HEK293T (cell line): ENCODE data around the gene CDK12.

Experiments
- CTCF ChIA-PET: fragments of 350-600 bp; formaldehyde crosslinking; extraction: SDS; loops from one replicate; lab custom pipeline; 2021; ENCODE audit warnings: antibody characterized with exemption, inconsistent platforms; lab: Yijun Ruan, JAX
- POLR2A ChIA-PET: fragments of 350-600 bp; formaldehyde crosslinking; extraction: SDS; loops from one replicate; lab custom pipeline; 2020; ENCODE audit warnings: antibody characterized with exemption, inconsistent platforms; lab: Yijun Ruan, JAX
- DNase-seq: peaks from one replicate; pipeline ENCODE4 v3.0.0; 2012; ENCODE audit warnings: mixed read lengths; ENCODE audit errors: extremely low spot score
- ARNT ChIP-seq: fragments of 450-650 bp; IDR thresholded peaks from 2 replicates; pipeline ENCODE4 v1.6.1; 2017; ENCODE audit warnings: mild to moderate bottlenecking
- BHLHE40 ChIP-seq: fragments of 450-650 bp; IDR thresholded peaks from 2 replicates; pipeline ENCODE4 v1.6.1; 2016; ENCODE audit warnings: mild to moderate bottlenecking, moderate library complexity, borderline replicate concordance
- CTBP1 ChIP-seq: fragments of 450-650 bp; IDR thresholded peaks from 2 replicates; pipeline ENCODE4 v1.6.1; 2016; ENCODE audit warnings: borderline replicate concordance
- ELF4 ChIP-seq: fragments of 450-650 bp; IDR thresholded peaks from 2 replicates; pipeline ENCODE4 v1.6.1; 2017; ENCODE audit warnings: antibody characterized with exemption
- FOXA1 ChIP-seq: fragments of 450-650 bp; IDR thresholded peaks from 2 replicates; pipeline ENCODE4 v1.6.1; 2016; ENCODE audit warnings: mild to moderate bottlenecking
- FOXK2 ChIP-seq: fragments of 450-650 bp; IDR thresholded peaks from 2 replicates; pipeline ENCODE4 v1.6.1; 2016; ENCODE audit warnings: mild to moderate bottlenecking
- FOXM1 ChIP-seq: fragments of 450-650 bp; IDR thresholded peaks from 2 replicates; pipeline ENCODE4 v1.6.1; 2017; ENCODE audit warnings: mild to moderate bottlenecking, borderline replicate concordance
- HDGF ChIP-seq: fragments of 450-650 bp; IDR thresholded peaks from 2 replicates; pipeline ENCODE4 v1.6.1; 2017; ENCODE audit warnings: antibody characterized with exemption, borderline replicate concordance
- L3MBTL2 ChIP-seq: fragments of 450-650 bp; conservative IDR thresholded peaks from 2 replicates; pipeline ENCODE4 v1.6.1; 2016; ENCODE audit warnings: mild to moderate bottlenecking
- LEF1 ChIP-seq: fragments of 450-650 bp; IDR thresholded peaks from 2 replicates; pipeline ENCODE4 v1.6.1; 2017; ENCODE audit warnings: mild to moderate bottlenecking, borderline replicate concordance
- NFRKB ChIP-seq: fragments of 450-650 bp; IDR thresholded peaks from 2 replicates; pipeline ENCODE4 v1.6.1; 2016; ENCODE audit warnings: mild to moderate bottlenecking, moderate library complexity
- PKNOX1 ChIP-seq: fragments of 450-650 bp; IDR thresholded peaks from 2 replicates; pipeline ENCODE4 v1.6.1; 2016
- SP1 ChIP-seq: fragments of 450-650 bp; IDR thresholded peaks from 2 replicates; pipeline ENCODE4 v1.6.1; 2017
- SUZ12 ChIP-seq: fragments of 450-650 bp; IDR thresholded peaks from 2 replicates; pipeline ENCODE4 v1.6.1; 2016; ENCODE audit warnings: mild to moderate bottlenecking
- TARDBP ChIP-seq: fragments of 450-650 bp; IDR thresholded peaks from 2 replicates; pipeline ENCODE4 v1.6.1; 2016
- ZNF384 ChIP-seq: fragments of 450-650 bp; IDR thresholded peaks from 2 replicates; pipeline ENCODE4 v1.6.1; 2016

CDK12 gene

GRCh38 chr17:39553341-39553945 lies 92.2 kb downstream of the CDK12 start:
- no peak for DNase-seq
- POLR2A ChIA-PET: interaction anchor here (0.7 kb wide), 1 partner anchor 14 kb away, joined by 3 read pairs; no protein-coding TSS in a partner anchor
- TF ChIP-seq LEF1 (no peak), ZNF384 (no peak), ARNT (no peak), FOXK2 (no peak), FOXA1 (no peak), CTBP1 (no peak), NFRKB (no peak), HDGF (no peak), FOXM1 (no peak), SP1 (no peak), SUZ12 (no peak), TARDBP (no peak), ELF4 (no peak)
- CTCF ChIA-PET: interaction anchor here (1.2 kb wide), 1 partner anchor 68 kb away, joined by 4 read pairs; no protein-coding TSS in a partner anchor

GRCh38 chr17:39555368-39555767 lies 94.1 kb downstream of the CDK12 start:
- CTCF ChIA-PET: interaction anchor here (0.6 to 0.9 kb wide), 2 partner anchors 66 to 68 kb away, joined by 4 to 6 read pairs; no protein-coding TSS in a partner anchor
- no peak for DNase-seq
- POLR2A ChIA-PET: no interaction called here
- TF ChIP-seq SP1 (no peak), ARNT (no peak)

GRCh38 chr17:39556423-39556822 lies 95.1 kb downstream of the CDK12 start:
- TF ChIP-seq NFRKB (no peak), FOXA1 (no peak), FOXK2 (no peak), SP1 (no peak), L3MBTL2 (no peak), SUZ12 (no peak), TARDBP (no peak), PKNOX1 (no peak), CTBP1 (no peak), FOXM1 (no peak), ARNT (no peak), LEF1 (no peak), ELF4 (no peak), ZNF384 (no peak)
- ChIA-PET POLR2A (interaction anchor here (0.7 kb wide), 1 partner anchor 16 kb away, joined by 3 read pairs; no protein-coding TSS in a partner anchor), CTCF (interaction anchor here (1.1 kb wide), 1 partner anchor 33 kb away, joined by 3 read pairs; no protein-coding TSS in a partner anchor)
- no peak for DNase-seq

DNA sequence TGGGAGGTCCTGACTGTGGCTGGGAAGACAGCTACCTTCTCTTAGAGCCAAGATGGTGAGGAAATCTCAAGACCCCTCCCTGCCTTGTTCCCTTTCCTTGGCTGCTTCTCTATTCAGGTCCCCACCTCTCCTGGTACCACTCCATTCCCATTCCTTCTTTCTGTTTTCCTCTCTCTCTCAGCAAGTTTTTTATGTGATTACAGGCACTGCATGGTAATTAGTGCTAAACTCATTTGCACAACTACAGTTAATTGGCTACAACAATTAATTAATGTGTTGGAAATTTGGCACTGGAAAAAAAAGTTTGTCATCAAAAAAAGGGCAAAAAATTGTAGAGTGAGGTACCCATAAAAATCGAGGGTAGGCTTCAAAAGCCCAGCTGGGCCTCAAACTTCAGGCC lies 101.1 kb downstream of the CDK12 start:
- no peak for DNase-seq
- no peak for TF ChIP-seq LEF1
- no peak for TF ChIP-seq SP1
- no peak for TF ChIP-seq SUZ12
- no peak for TF ChIP-seq HDGF
- no peak for TF ChIP-seq NFRKB
- TF ChIP-seq CTBP1: no peak
- TF ChIP-seq FOXA1: no peak
- TF ChIP-seq FOXM1: no peak
- no peak for TF ChIP-seq BHLHE40
- no peak for TF ChIP-seq FOXK2
- TF ChIP-seq TARDBP: no peak
- TF ChIP-seq L3MBTL2: no peak
- TF ChIP-seq PKNOX1: no peak
- no peak for TF ChIP-seq ARNT
- TF ChIP-seq ELF4: no peak
- TF ChIP-seq ZNF384: no peak
- POLR2A ChIA-PET: no interaction called here
- CTCF ChIA-PET: no interaction called here

DNA sequence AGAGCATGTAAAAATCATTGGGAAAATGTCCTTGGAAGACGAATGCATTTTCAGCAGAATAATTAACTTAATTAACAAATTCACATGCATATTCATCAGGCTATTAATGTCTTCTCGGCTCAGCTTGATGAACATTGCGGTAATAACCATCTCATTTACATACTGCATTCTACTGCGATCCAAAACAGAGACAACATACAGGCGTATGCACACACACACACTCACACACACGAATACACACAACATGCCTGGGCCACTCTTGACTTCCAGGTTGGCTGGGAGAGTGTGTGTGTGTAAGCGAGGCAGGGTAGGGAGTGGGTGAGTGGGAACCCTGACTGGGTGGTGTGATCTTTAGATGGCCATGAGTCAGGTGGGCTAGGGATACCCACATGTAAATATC lies 101.7 kb downstream of the CDK12 start:
- CTCF ChIA-PET: no interaction called here
- TF ChIP-seq FOXA1 (no peak), LEF1 (no peak)
- DNase-seq: no peak
- POLR2A ChIA-PET: no interaction called here

DNA sequence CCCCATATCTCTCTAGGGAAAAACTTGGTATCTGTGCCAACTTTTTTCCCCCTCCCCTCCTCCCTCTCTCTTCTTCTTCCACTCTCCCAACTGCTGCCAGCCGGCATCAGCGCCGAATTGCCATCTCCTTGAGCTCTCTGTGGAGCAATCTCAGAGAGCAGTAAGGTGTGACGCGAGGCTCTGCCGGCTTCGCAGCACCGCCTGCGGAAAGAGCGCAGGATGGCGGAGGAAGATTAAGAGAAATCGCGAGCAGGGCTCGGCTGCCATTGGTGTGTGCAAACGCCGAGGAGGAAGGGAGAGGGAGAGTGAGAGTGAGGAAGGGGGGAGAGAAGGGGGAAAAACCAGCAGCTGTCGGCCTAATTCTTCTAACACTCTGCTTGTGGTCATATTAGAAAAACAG lies 102.2 kb downstream of the CDK12 start:
- CTCF ChIA-PET: no interaction called here
- no peak for DNase-seq
- TF ChIP-seq BHLHE40 (no peak), ZNF384 (no peak), SUZ12 (no peak), FOXM1 (no peak), ARNT (no peak)
- POLR2A ChIA-PET: no interaction called here

GRCh38 chr17:39564211-39564848 lies 103.0 kb downstream of the CDK12 start:
- ChIA-PET CTCF (no interaction called here), POLR2A (no interaction called here)
- no peak for TF ChIP-seq TARDBP
- TF ChIP-seq PKNOX1: no peak
- no peak for TF ChIP-seq FOXK2
- no peak for TF ChIP-seq FOXM1
- no peak for TF ChIP-seq SUZ12
- no peak for DNase-seq
